Measurements from ENCODE around the gene CYB561D2. TPM values are rescaled to one million over a fixed set of nuclear protein-coding genes. Genes with fewer than 3 reads are reported as not detected.

Gene CYB561D2
- total RNA-seq, 1 experiment from 2014 or later = 16.8 TPM

DNA sequence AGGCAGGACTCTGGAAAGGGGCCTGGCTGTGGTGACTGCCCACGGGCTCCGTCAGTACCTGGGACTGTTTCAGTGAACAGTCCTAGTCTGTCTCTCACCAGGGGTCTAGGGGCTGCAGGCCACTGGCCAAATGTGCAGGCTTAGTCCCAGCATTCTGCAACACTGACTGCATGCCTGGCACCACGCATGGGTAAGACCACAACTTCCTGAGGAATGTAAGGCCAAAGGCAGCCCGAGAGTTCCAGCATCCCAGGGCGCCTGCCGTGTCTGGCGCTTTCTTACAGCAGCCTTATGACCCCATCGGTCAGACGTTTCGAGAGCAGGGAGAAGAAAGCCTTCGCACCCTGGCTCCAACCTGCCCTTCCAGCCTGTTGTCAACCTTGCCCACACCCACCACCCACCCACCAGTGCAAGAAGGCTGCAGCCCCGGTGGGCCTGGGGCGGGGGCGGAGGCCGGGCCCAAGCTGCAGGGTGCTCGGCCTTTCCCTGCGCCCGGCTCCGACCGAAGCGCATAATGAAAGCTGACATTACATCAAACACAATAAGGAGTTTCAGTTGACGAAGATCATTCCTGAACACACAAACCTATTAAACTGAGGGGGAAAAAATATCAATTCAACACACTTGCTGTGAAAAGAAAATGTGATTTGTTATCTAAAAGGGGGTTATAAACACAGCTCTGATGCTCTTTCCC lies 38.2 kb downstream of the CYB561D2 start:
- H3K9me3 Mint-ChIP-seq = no peaks in the 10 kb centered on the region

More for the DNA sequence above, 38.2 kb downstream of the CYB561D2 start:
- Histone ChIP-seq H3K4ac (ENCODE audit: low read depth, low read length) (no peak overlapping the region), H3K9ac (ENCODE audit: extremely low read depth, insufficient read length, low read length) (no peak overlapping the region), H3K4me2 (ENCODE audit: insufficient read depth, insufficient read length, low read length) (no peak overlapping the region), H2BK12ac (ENCODE audit: insufficient read length, low read depth, low read length) (no peak overlapping the region), H2AK5ac (ENCODE audit: insufficient read length, low read length) (no peak overlapping the region), H3K18ac (ENCODE audit: insufficient read length, low read depth, low read length) (no peak overlapping the region), H3K56ac (ENCODE audit: insufficient read length, low read depth, low read length) (no peak overlapping the region), H3K14ac (ENCODE audit: insufficient read depth, low read length) (no peak overlapping the region), H4K20me1 (ENCODE audit: control insufficient read depth, insufficient read depth, insufficient read length) (peaks cover 2% of the 10 kb centered on the region), H3K23me2 (ENCODE audit: insufficient read length, low read depth, low read length, poor library complexity, severe bottlenecking) (no peaks in the 10 kb centered on the region), H2BK120ac (ENCODE audit: low read depth, low read length, poor library complexity, severe bottlenecking) (no peak overlapping the region), H4K5ac (ENCODE audit: insufficient read length, low read depth, low read length) (no peak overlapping the region), H3K79me1 (ENCODE audit: insufficient read depth, low read depth, low read length, poor library complexity, severe bottlenecking) (no peaks in the 10 kb centered on the region), H3T11ph (ENCODE audit: low read length) (no peak overlapping the region), H3K27me3 (ENCODE audit: insufficient read depth, low read length) (no peaks in the 10 kb centered on the region), H4K91ac (ENCODE audit: insufficient read length, low read depth, low read length) (no peak overlapping the region), H3K9me3 (ENCODE audit: control insufficient read depth, low read depth, low read length) (no peaks in the 10 kb centered on the region), H3K23ac (ENCODE audit: insufficient read length, low read depth, low read length) (no peak overlapping the region), H2BK15ac (ENCODE audit: low read depth, low read length) (no peak overlapping the region), H4K8ac (replicated peaks; ENCODE audit: insufficient read length, low read depth, low read length) (no peak overlapping the region), H2BK20ac (ENCODE audit: low read depth, low read length, poor library complexity, severe bottlenecking) (no peak overlapping the region), H2AFZ (ENCODE audit: low read length) (no peak overlapping the region), H3K79me2 (ENCODE audit: insufficient read depth, low read length) (no peaks in the 10 kb centered on the region), H3K27ac (ENCODE audit: insufficient read length, low read depth, low read length) (no peak overlapping the region), H2BK5ac (ENCODE audit: insufficient read length, low read length) (no peak overlapping the region), H3K4me1 (ENCODE audit: insufficient read depth, low read length) (no peaks in the 10 kb centered on the region)
- Mint-ChIP-seq H3K36me3 (ENCODE audit: insufficient read depth in 1 of 3, low read depth in 3 of 3) (0 out of 7 replicates have a peak, but pooled peaks cover 0 to 4% (median 0%) of the 10 kb centered on the region in 3 experiments), H3K27ac (no peak overlapping the region), H3K4me3 (no peak overlapping the region), H3K4me1 (0 out of 4 replicates have a peak, but pooled peaks cover 0 to 6% of the 10 kb centered on the region in 2 experiments), H3K27me3 (ENCODE audit: low read depth) (no peaks in the 10 kb centered on the region; the same call in 1 of the 2 replicates)
- TF ChIP-seq, protein P1, sequence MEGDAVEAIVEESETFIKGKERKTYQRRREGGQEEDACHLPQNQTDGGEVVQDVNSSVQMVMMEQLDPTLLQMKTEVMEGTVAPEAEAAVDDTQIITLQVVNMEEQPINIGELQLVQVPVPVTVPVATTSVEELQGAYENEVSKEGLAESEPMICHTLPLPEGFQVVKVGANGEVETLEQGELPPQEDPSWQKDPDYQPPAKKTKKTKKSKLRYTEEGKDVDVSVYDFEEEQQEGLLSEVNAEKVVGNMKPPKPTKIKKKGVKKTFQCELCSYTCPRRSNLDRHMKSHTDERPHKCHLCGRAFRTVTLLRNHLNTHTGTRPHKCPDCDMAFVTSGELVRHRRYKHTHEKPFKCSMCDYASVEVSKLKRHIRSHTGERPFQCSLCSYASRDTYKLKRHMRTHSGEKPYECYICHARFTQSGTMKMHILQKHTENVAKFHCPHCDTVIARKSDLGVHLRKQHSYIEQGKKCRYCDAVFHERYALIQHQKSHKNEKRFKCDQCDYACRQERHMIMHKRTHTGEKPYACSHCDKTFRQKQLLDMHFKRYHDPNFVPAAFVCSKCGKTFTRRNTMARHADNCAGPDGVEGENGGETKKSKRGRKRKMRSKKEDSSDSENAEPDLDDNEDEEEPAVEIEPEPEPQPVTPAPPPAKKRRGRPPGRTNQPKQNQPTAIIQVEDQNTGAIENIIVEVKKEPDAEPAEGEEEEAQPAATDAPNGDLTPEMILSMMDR (conservative IDR thresholded peaks at IDR 0.05) = no peak; the same call in 2 of the 3 replicates
- no peak for DNase-seq
- no CpG with 5 or more reads among the region's 22 CpGs for WGBS (ENCODE audit: extremely low coverage, insufficient read length, low lambda C conversion rate)

Measured in H9 (cell line).